ENCODE measurements around the gene IRAK1.

GRCh38 chrX:154019061-154019621 is 561 bp downstream of the IRAK1 start:
- TF ChIP-seq CTCF (IDR thresholded peaks at IDR 0.05), result no peak
- no peak for TF ChIP-seq ZFX (IDR thresholded peaks at IDR 0.05; ENCODE audit: borderline replicate concordance)

All from 22Rv1 (cell line).